ENCODE data around the gene AAK1.
"Not testable (repeated sequence)": the region's sequence is repeated elsewhere in the genome, so short reads cannot be mapped to it uniquely, and the experiment has no call there.

Gene AAK1

DNA sequence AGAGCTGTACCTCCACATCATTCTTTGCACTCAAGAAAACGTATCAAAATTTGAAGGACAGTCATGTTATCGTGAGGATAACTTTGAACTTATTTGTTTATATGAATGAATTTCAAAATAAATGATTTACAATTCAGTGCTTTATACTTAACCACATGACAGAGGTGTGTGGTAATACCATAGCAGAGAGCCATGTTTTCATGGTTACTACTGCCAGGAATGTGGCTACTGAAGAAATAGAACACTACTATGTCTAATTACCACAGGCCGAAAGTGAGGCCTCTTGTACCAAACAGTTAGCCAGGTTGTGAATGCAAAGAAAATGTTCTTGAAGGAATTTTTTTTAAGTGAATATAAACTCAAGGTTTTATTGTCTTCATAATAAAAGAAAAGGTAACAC, 49.2 kb downstream of the AAK1 start:
- no peak for DNase-seq

DNA sequence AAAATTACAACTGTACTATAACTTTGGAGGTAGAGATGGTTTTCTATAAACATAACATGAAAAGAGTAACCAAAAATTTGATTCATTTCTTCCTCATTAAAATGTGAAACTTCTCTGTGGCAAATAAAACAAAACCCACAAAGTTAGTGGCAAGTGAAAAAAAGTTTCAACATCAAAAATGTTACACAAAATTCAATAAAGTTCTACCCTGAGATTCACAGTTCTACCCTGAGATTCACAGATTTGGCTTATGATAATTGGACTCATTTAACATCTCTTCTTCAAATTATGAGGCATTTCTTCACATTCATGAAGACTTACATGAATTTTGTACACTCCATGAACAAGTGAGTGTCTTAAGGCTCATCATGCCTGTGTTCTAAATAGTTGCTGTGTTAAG, 51.0 kb downstream of the AAK1 start:
- DNase-seq: no peak

DNA sequence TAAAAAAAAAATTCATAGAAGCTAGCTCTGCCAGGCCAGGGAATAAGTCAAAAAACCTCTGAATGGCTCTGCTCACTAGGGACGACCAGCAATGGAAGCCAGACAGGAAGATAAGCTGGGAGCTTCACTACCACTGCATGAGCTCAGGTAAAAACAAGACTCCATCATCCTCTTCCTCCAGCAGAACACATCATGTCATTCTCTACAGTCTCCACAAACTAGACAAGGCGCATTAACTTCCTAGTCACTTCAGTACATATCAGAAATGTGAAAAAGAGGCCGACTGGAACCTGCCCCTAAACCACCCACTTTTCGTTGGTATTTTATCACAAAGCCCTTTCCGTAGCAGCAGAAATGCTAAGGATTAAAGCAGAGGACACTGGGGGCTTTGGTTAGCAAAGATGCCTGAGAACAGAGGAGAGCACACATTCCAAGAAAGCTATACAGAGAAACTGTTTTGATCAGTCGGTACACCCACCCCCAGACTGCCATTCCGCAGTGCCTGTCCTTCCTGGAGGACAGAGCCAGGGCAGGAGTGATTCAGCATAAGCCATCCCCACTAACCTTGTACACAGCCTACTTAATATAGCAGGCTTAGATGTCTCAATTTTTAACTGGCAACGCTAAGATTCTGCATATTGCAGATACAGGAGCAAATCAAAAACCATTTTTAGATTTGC, 53.4 kb downstream of the AAK1 start:
- no peak for DNase-seq

- no peak for DNase-seq
These were observed 54.6 kb downstream of the AAK1 start for GRCh38 chr2:69588945-69589344.

GRCh38 chr2:69588403-69588802, 55.1 kb downstream of the AAK1 start:
- no peak for DNase-seq

DNA sequence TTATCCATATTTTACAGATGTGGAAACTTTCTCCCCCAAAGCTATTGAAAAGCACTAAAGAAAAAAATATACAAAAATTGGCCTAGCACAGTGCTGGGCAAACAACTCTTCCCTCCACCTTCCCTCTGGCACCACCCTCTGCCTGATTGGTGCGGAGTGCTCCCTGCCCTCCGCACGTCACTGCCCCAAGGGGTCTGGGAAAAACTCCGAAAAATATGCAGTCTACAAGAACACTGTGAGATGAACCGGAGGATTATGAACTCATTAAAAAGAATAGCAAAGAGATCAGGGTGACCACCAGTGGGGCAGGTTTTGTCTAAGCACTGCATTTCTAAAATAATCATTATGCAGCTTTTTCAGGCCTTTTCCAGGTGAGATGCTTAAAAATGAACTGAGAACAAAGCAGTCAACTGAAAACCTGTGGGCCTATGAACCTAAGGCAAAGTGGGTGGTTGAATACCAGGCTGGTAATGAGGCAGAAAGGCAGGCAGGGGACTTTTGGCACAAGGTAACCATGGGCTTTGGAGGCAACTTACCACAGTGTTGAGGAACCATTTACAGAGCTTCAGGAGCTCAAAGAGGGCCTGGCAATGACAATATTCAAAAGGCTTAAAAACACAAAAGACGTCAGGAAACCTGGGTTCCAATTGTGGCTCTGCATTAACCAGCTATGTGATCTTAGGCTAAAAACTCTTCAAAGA, 57.5 kb downstream of the AAK1 start:
- DNase-seq: no peak

- no peak for DNase-seq
These were observed 59.2 kb downstream of the AAK1 start for GRCh38 chr2:69584127-69584889.

- no peak for DNase-seq
These were observed 60.2 kb downstream of the AAK1 start for GRCh38 chr2:69583321-69583833.

GRCh38 chr2:69582582-69583176, 60.9 kb downstream of the AAK1 start:
- DNase-seq: no peak

DNA sequence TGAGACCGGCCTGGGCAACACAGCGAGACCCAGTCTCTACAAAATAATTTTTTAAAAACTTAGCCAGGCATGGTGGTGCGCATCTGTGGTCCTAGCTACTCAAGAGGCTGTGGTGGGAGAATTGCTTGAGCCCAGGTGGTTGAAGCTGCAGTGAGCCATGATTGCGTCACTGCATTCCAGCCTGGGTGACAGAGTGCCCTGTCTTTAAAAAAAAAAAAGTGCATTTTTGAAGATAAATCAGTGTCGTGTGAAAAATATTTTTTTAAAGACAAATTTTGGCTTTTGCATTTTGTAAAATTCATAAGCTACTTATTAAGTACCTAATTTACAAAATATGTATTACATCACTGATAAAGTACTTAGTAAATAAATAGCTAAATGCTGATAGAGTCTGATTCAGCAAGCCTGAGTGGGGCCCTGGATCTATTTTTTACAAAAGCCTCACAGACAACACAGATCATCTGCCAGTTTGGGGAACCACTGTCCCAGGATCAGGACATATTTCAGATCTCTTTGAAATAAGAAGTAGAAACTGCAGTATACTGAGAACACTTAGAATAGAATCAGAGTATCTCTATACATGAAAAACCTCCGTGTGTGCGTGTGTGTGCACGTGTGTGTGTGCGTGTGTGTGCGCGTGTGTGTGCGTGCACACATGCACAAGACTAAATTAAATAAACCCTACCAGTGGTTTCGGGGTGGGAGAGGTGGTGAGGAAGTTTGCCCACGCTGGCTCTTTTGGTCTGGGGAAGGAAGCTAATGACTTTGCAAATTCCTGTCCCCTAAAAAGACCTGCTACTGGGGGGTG, 61.6 kb downstream of the AAK1 start:
- peak; percentile 16 for DNase-seq

DNA sequence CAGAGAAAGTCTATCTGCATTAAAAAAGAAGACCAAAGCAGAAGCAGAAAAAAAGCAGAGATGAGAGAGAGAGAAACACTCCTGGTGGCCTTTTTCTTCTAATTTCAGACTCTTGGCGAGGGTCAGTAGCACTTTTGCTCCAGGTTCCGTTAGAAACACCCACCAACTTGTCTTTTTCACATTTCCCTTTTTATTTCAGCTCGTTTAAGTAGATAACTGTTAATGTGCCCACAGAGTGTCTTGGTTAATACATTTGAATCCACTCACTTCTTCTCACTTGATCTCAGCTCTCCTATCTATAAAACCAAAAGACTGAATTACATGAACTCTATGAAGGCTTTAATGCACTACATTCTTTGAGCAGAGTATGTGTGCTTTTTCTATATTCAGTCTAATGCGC, 63.1 kb downstream of the AAK1 start:
- no peak for DNase-seq

DNA sequence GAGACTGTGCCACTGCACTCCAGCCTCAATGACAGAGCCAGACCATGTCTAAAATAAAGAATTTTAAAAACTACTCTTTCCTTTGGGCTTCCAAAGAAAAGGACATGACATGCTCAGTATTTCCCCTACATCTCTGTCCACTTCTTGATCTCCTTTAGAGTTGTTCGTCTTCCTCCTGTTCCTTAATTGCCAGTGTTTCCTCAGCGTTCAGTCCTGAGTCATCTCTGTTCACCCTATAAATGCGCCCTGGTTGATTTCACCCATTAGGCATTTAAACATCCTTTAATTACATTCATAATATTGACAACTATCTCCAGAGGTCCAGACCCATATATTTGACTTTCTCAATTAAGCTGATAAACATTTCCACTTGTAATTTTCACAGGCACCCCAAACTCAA, 64.0 kb downstream of the AAK1 start:
- no peak for DNase-seq

- DNase-seq: no peak
These were observed 65.4 kb downstream of the AAK1 start for GRCh38 chr2:69578198-69578540.

DNA sequence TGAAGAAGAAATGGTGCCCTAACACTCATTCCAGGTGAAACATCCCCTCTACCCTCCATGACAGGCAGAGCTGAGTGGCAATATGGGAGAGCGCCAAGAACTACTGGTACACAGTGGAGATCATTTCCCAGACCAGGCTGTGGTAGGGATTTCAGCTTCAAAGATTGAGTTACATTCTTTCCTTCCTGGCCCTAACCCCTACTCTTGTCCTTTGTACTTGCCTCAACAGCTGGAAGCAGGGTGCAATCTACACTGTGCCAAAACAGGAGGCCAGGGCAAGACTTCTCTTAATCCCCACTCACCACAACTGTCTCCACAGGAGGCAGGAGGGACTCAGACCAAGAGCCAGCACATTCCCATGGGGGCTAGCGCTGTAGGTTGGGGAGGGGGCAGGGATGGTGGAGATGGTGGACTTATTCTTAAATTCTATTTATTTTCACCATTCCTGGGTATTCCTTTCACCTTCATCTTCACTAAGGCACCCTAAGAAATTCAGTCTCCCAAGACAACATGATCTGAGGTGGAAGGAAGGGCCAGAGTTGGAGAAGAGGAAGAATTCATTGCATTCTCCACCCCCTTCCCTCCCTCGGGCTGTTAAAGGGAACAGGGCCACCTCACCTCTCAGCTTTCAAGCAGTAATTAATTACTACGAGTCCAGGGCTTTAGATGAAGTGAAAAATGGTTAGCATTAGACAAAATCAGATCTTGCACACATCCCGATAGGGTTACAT, 65.9 kb downstream of the AAK1 start:
- no peak for DNase-seq

GRCh38 chr2:69576880-69577279, 66.7 kb downstream of the AAK1 start:
- DNase-seq: no peak

- DNase-seq: no peak
These were observed 67.6 kb downstream of the AAK1 start for GRCh38 chr2:69575926-69576325.

- DNase-seq: not testable (repeated sequence)
These were observed 68.2 kb downstream of the AAK1 start for GRCh38 chr2:69575371-69575770.

GRCh38 chr2:69572641-69573040, 70.9 kb downstream of the AAK1 start:
- no peak for DNase-seq

DNA sequence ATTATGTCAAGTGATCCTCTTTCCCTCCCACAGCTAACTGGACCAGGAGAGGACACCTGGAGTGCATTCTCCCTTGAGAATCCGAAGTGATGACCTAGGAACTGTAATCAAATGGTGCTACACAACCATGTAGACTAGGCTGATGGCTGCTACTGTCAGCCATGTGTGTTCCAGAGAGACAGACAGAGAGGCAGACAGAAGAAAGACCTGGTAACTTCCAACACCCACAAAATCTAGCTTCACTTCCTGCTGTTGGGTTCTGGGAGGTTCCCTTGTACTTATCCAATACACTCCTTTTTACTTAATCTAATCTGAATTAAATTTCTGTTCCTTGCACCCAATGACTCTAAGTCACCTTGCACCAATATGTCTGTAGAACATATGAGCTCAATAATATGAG, 72.3 kb downstream of the AAK1 start:
- no peak for DNase-seq

DNA sequence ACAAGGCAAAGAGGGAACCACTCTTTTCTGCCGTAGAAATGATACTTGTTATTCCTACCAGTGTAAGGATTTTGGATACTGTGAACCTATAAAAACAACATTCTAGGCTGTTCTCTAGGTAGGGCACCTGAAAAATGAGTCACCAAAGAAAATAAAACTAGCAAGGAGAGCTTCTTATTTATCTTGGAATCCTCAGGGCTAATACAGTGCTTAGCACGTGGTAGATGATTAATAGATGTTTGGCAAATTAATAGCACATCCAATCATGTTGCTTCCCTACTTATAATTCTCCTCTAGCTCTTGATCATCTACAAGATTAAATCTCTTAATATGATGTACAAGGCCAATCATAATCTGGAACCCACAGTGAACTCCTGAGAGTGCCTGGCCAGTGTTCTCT, 73.1 kb downstream of the AAK1 start:
- DNase-seq: no peak

DNA sequence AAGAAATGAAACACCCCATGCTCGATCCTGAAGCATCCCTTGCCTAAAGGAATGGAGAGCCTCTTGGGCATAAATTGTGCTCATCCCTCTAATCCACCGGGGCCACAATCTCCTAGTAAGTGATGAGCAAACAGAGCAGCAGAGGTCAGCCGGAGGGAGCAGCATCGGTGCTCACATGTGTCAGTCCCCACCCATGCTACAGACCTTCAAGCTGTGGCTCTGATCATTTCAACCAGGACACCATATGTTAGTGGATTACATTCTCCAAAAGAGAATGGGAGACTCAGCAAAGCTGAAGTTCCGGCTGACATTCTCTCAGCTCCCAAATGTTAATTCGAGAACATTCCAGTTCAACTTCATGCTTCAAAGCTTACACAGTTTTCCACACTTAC, 75.6 kb downstream of the AAK1 start:
- no peak for DNase-seq
